ENCODE measurements around the gene QARS1.
A peak's percentile ranks its signal among the peaks of the same experiment; 100 is the strongest.

The QARS1 gene

DNA sequence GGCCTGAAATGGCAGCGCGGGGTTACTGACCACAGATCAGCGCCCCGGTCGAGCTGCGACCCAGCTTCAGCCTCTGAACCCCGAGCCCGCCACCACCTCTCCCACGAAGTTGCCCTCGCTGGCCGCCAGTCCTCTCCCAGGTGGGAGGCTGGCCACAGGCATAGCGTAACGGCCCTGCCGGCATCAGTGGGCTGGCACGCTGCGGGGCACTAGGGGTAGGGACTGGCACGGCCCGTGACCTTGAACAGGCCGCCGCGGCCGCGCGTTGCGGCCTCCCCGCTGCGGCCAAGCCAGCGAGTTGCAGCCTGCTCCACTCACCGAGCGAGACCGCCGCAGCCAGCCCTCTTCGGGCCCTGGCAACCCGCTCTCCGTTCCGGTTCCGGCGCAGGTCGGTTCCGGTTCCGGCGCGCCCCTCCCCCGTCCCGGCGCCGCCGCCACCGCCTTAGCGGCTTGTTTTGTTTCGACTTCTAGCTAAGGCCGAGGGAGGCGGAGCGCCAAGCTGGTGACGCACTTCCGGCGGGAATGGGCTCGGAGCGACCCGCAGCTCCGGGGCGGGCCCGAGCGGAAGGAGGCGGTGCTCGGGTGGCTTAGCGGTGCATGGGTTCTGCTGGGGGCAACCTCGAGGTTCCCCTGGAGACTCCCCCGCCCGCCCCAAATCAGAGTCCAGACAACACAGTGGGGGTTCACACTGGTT lies 16.0 kb upstream of the QARS1 start, which contains the start of gene USP19:
Gene USP19, minus strand, starts transcription at position 386 of the 694 bp plus-strand sequence. CDS start 1,678 bp downstream, outside the sequence.
- DNase-seq (ENCODE audit: low read depth in 1 of 2, low spot score in 1 of 2): peak; percentile 87 to 91

- no peak for DNase-seq (ENCODE audit: low read depth in 1 of 2, low spot score in 1 of 2)
Measured at GRCh38 chr3:49120096-49120437, 15.5 kb upstream of the QARS1 start.

DNA sequence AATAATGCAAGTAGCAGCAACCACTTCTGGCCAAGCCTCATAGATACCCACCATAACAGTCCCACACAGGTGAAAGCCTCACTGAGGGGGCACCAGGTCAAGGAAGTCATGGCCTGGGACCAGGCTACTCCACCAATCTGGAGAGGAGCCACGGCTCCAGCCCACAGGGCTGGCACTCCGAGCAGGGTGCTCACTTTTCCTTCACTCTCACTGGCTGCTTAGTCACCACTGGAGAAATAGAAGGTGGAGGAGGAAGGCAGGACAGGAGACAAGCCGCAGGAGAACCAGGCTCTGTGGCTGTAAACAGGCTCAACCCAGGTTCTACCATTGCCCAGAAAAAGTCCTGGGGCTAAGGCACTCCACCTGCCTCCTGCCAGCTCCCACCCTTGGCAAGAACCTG lies 14.9 kb upstream of the QARS1 start:
- no peak for DNase-seq (ENCODE audit: low read depth in 1 of 2, low spot score in 1 of 2)

GRCh38 chr3:49119036-49119435 lies 14.5 kb upstream of the QARS1 start:
- DNase-seq (ENCODE audit: low read depth in 1 of 2, low spot score in 1 of 2): no peak

DNA sequence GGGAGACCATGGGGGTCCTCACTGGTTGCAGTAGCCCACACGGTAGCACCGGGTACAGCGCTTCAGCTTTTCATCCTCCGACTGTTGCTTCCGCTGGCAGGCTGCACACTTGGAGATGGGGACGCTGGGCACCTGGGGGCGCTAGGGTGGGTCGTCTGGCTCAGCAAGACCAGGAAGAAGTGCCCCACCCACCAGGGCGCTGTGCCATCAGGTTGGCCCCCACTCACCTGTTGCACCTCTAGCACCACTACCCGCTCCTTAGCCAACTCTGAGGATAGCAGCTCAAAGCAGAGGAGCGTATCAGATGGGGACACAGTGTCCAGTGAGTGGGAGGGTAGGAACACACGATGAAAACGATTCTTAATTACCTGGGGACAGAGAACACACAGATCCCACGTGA lies 7.7 kb upstream of the QARS1 start:
- DNase-seq (ENCODE audit: low read depth in 1 of 2, low spot score in 1 of 2): no peak

DNA sequence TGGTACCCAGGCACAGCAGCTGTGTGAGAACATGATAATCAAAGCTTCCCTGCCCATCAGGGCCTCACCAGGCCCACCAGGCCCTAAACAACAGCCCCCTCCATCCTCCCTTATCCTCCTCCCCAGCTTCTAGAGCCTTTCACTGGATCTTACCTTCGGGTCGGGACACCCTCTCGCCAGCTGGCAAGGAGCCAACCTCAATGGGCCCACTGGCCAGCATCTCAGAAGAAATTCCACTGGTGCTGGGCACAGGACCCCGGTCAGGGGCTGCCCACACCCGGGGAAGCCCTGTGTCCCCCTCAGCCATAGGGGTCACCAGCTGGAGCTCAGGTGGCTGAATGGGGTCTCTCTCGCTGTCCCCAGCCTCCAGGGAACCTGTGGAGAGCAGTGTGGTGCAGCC lies 6.8 kb upstream of the QARS1 start:
- no peak for DNase-seq (ENCODE audit: low read depth in 1 of 2, low spot score in 1 of 2)

DNA sequence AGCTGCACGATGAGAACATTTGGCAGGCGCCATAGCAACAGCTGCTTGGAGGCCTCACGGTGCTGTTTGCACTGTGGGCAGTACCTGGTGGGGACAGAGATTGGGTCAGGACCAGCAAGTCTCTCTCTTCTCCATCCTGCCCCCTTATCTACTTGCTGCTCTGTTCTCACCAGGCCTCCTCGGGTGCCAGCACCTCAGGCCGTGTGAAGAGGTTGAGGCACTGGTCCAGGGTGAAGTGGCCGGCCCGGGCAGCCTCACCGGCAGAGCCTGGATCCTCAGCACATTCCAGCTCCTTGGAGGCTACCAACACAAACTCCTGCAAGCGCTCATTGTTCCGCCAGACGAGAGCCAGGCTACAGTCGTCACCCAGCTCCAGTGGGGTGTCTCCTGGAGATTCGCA lies 6.2 kb upstream of the QARS1 start:
- DNase-seq (ENCODE audit: low read depth in 1 of 2, low spot score in 1 of 2): no peak

DNA sequence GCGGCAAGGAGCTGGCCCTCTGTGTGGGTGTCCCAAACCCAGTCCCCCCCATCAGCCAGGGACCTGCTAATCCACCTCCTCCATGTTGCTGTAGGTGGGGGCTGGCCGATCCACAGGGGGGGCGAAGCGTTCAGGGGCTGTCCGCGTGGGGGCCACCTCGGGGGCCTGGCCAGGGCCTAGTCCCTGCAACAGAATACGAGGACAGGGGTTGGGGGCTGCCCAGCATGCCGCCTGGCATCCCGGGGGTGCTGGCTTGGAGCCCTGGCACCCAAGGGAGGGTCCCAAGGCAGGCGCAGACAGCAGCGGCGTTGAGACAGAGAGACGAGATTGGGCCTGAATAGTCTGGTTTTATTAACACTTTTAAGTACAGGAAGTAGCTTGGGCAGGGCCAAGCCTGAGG lies 3.8 kb upstream of the QARS1 start:
- DNase-seq (ENCODE audit: low read depth in 1 of 2, low spot score in 1 of 2): no peak

GRCh38 chr3:49104052-49104426 lies 518 bp downstream of the QARS1 start:
- no peak for DNase-seq (ENCODE audit: low read depth in 1 of 2, low spot score in 1 of 2)

DNA sequence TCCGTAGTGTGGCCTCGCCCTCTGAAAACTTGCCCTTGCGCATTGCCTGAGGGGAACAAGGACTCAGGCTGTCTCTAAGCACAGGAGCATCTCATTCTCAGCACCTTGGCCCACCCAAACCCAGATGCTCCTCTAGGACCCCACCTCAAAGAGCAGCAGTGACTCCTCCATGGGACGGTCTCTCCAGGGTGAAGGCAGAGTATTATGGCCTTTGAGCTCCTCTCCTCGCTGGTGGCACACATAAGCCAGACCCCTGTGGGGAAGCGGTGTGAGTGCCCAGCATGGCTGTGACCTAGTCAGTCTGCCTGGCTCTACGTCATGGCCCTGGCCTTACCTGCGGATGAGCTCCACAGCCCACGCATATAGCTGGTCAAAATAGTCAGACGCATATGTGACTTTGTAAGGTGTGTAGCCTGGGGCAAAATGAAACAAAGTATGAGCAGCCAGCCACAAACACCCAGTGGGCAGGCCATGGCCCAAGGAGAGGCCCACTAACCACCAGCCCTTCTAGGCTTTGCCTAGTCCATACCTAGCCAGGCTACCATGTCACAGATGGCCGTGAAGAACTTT lies 4.4 kb downstream of the QARS1 start:
- no peak for DNase-seq (ENCODE audit: low read depth in 1 of 2, low spot score in 1 of 2)

DNA sequence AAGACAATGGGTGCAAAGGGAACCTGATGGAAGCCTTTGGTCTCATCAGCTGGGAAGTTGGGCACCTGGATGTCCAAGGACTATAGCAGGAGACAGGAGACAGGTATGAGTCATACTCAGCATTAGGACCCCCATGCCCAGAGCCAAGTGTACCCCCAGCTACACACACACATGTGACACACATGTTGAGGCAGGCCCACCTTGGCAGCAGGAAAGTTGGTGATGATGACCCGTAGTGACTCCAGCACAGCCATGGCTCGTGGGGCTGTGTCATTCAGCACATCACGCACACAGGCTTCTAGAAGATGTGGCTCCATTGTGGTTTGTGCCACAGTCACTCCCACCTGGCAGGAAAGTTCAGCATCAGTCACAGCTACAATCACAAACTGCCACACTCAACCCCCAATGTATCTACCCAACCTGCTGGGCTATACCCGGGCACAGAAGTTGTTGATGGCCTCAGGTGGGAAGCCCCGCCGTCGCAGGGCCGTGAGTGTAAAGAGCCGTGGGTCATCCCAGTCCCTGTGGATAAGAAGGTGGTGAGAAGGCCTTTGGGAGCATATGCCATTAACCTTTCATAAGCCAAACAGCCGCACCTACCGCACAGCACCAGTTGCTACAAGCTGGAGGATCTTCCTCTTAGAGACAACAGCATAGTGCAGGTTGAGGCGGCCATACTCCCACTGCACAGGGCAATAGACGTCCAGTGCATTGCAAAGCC lies 5.5 kb downstream of the QARS1 start:
- no peak for DNase-seq (ENCODE audit: low read depth in 1 of 2, low spot score in 1 of 2)

DNA sequence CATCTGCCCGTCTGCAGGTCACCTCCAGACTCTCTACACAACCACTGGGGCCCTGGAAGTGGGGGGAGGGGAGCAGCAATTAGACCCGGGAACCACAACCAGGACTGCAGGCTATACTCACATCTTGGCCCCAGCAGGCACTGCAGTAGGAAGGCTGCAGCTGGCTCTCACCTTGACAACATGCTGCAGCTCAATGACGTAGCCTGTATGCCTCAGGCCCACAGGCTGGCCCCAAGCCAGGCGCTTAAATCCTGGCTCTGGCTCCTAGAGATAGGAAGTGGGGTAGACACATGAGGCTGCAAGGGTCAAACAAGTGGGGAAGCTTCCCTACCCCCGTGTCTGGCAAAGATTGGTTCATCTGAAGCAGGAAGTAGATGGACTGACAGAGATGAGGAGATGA lies 6.1 kb downstream of the QARS1 start:
- DNase-seq (ENCODE audit: low read depth in 1 of 2, low spot score in 1 of 2): no peak

DNA sequence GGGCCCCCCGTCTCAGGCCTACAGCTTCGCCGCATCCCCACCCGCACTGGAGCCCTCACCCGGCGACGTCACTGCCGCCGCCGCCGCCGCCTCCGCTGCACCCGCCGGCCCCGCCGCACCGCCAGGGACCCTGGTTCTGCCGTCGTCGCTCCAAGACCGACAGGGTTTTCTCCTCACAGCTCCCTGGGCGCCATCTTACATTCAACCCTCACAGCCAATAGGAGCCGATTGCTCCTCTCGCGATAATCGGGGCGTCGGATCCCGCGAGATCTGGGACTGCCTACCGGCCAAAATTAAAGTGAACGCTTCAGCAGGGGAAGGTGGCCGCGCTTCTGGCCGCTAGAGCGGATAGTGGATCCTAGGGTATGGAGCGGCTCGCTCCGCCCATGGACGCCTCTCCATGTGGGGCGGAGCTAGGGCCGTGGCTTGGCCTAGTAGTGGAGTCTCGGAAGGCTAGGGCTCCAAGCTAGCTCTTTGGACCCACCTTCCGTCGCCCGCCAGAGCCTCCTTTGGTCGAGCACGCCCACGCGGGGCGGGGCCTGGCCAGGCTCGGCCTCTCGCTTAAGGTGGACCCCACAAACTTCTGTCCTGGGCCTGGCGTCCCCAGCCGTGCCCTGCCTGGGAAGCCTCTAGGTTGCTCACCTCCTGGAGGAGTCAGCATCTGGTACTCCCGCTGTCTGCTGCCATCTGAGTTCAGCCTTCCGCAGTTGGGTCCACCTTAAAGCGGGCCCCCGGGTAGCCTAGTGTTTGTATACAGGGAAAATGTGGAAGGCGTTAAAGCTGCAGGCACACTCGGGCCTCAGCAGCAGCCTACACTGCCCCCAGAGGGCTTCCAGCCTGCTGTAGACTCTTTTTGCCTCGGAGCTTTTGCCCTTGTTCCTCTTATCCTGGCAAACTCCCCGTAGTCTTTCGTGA lies 10.4 kb downstream of the QARS1 start, which contains the start of gene QRICH1:
Gene QRICH1, minus strand, starts transcription at position 219 of the 915 bp plus-strand sequence. CDS start 17,054 bp downstream, outside the sequence.
- DNase-seq (ENCODE audit: low read depth in 1 of 2, low spot score in 1 of 2): peak; percentile 90 to 97

GRCh38 chr3:49092938-49093852 lies 11.4 kb downstream of the QARS1 start:
- peak; percentile 52 to 67 for DNase-seq (ENCODE audit: low read depth in 1 of 2, low spot score in 1 of 2)

DNA sequence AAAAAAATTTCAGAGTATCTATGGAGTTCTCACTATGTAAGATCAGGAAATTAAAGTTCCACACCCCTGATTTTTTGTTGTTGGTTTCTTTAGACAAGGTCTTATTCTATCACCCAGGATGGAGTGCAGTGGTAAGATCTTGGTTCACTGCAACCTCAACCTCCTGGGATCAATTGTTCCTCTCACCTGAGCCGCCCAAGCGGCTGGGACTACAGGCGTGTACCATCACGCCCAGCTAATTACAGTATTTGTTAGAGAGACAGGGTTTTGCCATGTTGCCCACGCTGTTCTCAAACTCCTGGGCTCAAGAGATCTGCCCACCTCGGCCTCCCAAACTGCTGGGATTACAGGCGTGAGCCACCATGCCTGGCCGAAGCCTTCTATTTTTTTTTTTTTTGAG lies 23.1 kb downstream of the QARS1 start:
- DNase-seq (ENCODE audit: low read depth in 1 of 2, low spot score in 1 of 2): no peak

DNA sequence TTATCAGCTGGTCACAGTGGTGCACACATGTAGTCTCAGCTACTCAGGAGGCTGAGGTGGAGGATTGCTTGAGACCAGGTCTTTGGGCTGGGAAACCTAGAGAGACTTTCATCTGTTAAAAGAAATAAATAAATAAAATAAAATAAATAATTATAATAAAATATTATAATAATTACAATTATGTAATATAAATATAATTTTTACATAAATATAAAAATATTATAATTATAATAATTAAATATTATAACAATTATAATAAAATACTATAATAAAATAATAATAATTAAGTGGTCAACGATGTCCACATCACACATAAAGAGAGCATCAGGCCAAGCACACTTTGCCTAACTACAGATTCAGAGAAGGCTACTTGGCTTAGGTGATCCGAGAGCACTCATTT lies 25.3 kb downstream of the QARS1 start:
- no peak for DNase-seq (ENCODE audit: low read depth in 1 of 2, low spot score in 1 of 2)

DNA sequence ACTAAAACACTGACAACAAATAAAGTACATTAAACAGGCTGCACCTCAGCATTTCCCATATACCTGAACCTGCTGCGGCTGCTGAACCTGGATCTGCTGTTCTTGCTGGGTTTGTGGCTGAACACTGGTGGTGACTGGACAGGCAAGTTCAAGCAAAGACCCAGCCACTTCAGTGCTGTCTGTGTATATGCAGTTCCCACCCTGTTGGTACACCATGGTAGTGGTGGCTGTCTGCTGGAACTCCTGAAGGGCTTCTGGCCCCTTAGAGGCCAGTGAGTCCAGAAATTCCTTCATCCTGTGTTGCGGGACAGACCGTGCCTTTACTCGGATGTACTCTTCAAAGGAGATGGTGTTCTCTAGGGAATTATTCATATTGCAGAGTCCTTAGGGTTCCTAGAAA lies 27.9 kb downstream of the QARS1 start:
- no peak for DNase-seq (ENCODE audit: low read depth in 1 of 2, low spot score in 1 of 2)

DNA sequence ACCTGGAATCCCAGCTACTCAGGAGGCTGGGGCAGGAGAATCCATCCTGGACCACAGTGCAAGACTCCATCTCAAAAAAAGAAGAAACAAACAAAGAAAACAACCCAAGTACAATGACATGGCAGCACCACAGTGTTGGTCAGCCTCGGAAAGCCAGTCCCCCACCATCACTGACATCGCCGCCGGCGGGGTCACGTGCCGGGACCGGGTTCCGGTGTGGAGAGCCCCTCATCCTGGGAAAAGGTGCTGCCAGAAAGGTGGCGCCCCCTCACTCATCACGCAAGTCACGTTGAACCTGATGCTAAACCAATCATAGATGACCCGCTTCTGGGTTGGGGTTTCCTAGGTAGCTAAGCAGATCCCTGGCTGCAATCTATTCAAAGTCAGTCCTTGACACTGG lies 28.4 kb downstream of the QARS1 start:
- no peak for DNase-seq (ENCODE audit: low read depth in 1 of 2, low spot score in 1 of 2)

DNA sequence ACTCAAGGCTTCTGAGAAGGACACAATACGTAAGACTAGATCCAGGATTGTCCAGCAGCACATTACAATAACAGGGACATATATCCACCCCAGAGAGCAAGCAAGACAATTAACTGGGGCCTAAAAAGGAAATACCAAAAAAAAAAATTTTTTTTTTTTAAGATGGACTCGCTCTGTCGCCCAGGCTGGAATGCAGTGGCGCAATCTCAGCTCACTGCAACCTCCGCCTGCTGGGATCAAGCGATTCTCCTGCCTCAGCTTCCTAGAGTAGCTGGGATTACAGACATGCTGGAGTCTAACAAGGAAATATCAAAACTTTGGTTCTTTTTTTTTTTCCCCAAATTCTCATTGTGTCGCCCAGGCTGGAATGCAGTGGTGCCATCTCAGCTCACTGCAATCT lies 46.5 kb downstream of the QARS1 start:
- no peak for DNase-seq (ENCODE audit: low read depth in 1 of 2, low spot score in 1 of 2)

DNA sequence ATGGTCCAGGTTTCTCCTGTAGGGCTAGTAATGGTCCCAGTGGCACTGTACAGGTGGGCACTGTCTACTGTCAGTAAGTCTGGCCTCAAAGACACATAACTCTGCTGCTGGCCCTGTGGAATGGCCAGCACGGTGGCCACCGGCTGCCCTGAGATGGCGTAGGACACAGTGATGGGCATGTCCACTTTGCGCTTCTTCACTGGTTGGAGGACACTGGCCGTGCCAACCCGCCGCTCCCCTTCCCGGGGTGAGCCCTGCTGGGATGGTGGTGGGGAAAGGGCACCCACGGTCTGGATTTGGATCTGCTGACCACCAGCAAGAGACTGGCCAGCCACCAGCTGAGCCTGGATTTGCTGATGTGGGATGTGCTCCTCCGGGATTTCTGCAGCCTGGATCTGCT lies 47.3 kb downstream of the QARS1 start:
- no peak for DNase-seq (ENCODE audit: low read depth in 1 of 2, low spot score in 1 of 2)
